BJ (cell line): Measurements from ENCODE around the gene WDFY2. TPM values are rescaled to one million over a fixed set of nuclear protein-coding genes. Genes with fewer than 3 reads are reported as not detected.

Source experiments
- CTCF ChIA-PET: fragments of 350-600 bp; formaldehyde crosslinking; extraction: SDS; loops from one replicate; lab custom pipeline; 2021; ENCODE audit warnings: antibody characterized with exemption, inconsistent platforms; lab: Yijun Ruan, JAX
- POLR2A ChIA-PET: fragments of 300-600 bp; sonication (Branson Sonifier 250); formaldehyde crosslinking; extraction: SDS; loops from one replicate; lab custom pipeline; 2021; ENCODE audit warnings: antibody characterized with exemption; lab: Charles Lee
- DNase-seq: peaks from one replicate; pipeline ENCODE4 v3.0.0-alpha.2; 2011; ENCODE audit warnings: low read depth
- H3K27me3 ChIP-seq: 2 replicates; pipeline ENCODE4 v1.6.0; 2011; ENCODE audit warnings: low read length; ENCODE audit not compliant: control insufficient read depth, insufficient read depth
- H3K36me3 ChIP-seq: 2 replicates; pipeline ENCODE4 v1.5.1; 2011; ENCODE audit warnings: low read length; ENCODE audit not compliant: control insufficient read depth, insufficient read depth
- H3K4me3 ChIP-seq: 2 replicates; pipeline ENCODE4 v1.5.1; 2011; ENCODE audit warnings: low read depth, mild to moderate bottlenecking, control low read depth, low read length
- polyA plus RNA-seq: library from polyadenylated mRNA; depleted of rRNA; stranded (reverse); fragments of >200 nt; gene quantifications from 2 replicates; pipeline ENCODE4 v1.2.3, GENCODE V29; 2011
- TF ChIP-seq, protein P1 (sequence below): IDR thresholded peaks from 2 replicates; pipeline ENCODE4 v1.5.1; 2011; ENCODE audit warnings: low read depth, mild to moderate bottlenecking, control low read depth, inconsistent platforms, low read length, moderate library complexity; ENCODE audit not compliant: insufficient read depth

Gene WDFY2
- polyA plus RNA-seq, 1 experiment, result 4.3 TPM

DNA sequence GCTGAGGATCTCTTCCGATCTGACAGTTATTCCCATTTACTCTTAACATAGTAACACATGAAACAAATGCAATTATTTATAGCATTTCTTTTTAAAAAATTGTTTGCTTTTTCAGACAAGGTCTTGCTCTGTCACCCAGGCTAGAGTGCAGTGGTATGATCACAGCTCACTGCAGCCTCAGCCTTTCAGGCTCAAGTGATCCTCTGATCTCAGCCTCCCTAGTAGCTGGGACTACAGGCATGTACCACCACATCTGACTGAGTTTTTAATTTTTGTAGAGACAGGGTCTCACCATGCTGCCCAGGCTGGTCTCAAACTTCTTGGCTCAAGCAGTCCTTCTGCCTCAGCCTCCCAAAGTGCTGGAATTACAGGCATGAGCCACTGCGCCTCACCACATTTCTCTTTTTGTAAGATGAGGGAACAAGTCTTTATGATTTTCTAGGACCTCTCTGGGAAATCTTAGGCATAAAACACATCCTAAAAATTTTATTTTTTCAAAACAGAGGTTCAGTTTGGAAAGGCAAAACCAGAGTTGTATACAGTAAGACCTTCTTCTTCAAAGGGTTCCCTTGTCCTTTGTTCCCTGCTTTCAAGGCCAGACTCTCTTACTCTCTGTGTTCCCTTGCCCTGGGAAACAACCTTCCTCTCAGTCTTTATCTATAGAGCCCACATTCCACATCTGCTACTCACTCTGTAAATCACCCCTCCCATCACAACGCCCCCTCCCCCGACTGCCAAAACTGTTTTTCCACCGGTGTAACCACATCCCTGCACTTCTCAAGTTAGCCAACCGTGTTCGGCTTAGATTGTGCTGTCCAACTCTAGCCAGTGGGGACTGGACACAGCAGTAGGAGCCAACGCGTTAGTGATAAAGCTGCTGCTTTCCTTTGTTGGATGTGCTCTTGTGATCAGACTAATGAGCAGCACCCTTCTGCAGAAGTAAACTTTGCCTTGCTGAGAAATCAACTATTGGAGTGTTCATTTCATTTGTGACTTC, 163.5 kb downstream of the WDFY2 start:
- Histone ChIP-seq H3K27me3 (no peaks in the 10 kb centered on the region), H3K4me3 (no peak overlapping the region), H3K36me3 (peaks cover 1% of the 10 kb centered on the region; the same call in 1 of the 2 replicates)
- DNase-seq, result no peak
- CTCF ChIA-PET, result no interaction called here
- TF ChIP-seq, protein P1, sequence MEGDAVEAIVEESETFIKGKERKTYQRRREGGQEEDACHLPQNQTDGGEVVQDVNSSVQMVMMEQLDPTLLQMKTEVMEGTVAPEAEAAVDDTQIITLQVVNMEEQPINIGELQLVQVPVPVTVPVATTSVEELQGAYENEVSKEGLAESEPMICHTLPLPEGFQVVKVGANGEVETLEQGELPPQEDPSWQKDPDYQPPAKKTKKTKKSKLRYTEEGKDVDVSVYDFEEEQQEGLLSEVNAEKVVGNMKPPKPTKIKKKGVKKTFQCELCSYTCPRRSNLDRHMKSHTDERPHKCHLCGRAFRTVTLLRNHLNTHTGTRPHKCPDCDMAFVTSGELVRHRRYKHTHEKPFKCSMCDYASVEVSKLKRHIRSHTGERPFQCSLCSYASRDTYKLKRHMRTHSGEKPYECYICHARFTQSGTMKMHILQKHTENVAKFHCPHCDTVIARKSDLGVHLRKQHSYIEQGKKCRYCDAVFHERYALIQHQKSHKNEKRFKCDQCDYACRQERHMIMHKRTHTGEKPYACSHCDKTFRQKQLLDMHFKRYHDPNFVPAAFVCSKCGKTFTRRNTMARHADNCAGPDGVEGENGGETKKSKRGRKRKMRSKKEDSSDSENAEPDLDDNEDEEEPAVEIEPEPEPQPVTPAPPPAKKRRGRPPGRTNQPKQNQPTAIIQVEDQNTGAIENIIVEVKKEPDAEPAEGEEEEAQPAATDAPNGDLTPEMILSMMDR, result no peak
- POLR2A ChIA-PET, result no interaction called here

DNA sequence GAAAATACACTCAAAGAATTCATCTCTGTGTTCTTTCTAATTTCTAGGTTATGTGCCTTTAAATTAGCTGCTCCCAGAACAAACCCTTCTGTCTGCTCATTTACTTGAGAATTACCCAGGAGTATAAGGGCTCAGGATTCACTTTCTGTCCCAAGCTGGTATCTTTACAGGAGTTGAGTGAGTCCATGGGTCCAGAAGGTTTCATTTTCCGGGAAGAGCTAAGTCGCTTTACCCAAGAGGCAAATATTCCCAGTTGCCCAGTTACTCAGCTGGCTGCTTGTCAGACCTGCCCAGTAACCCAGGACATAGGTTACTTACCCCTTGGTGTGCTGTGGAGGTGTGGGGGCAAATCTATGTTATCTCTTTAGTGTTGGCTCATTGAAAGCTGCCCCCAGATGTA, 172.4 kb downstream of the WDFY2 start:
- POLR2A ChIA-PET, result no interaction called here
- no peak overlapping the region for H3K4me3 ChIP-seq
- CTCF ChIA-PET, result no interaction called here
- DNase-seq, result no peak
- TF ChIP-seq, protein P1, result no peak
- H3K27me3 ChIP-seq, result no peaks in the 10 kb centered on the region
- no peaks in the 10 kb centered on the region; the same call in none of the 2 replicates for H3K36me3 ChIP-seq

DNA sequence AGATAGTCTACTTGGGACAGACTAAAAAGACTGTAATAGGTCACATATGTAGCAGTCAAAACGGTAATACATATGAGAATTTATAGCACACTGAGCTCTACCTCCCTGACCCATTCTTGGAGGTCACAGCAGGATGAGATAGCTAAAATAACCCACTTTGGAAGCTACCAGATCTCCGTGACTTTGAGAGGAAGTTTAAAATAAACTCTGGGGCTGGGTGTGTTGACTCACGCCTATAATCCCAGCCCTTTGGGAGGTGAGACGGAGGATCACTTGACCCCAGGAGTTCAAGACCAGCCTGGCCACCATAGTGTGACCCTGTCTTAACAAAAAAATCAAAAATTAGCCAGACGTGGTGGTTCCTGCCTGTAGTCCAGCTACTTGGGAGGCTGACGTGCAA, 174.4 kb downstream of the WDFY2 start:
- CTCF ChIA-PET, result interaction anchor here (0.7 to 1.5 kb wide), 4 partner anchors 15 to 309 kb away, joined by 3 to 6 read pairs (median 3); no protein-coding TSS in a partner anchor
- DNase-seq, result no peak
- TF ChIP-seq, protein P1, result no peak
- H3K27me3 ChIP-seq, result no peaks in the 10 kb centered on the region
- no peak overlapping the region for H3K4me3 ChIP-seq
- POLR2A ChIA-PET, result no interaction called here
- H3K36me3 ChIP-seq, result peaks cover 1% of the 10 kb centered on the region

DNA sequence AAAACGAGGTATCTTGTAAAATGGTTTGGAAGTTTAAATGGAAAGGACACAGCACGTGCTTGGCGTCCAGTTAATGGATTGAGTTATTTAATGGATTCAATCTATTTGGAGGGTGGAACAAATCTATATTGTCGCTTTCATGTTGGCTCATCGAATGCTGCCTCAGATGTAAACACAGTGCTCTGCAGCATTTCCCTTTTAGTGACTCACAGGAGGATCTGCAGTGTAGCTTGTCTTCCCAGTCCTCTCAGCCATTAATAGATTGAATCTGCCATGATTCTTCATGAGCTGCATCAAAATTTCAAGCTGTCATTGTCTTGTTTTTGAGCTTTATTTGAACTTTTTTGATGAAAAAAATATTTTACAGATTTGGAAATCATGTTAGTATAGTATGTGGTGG, 175.0 kb downstream of the WDFY2 start:
- DNase-seq, result no peak
- ChIA-PET CTCF (interaction anchor here (0.7 to 1.5 kb wide), 3 partner anchors 15 to 309 kb away, joined by 3 to 6 read pairs (median 3); no protein-coding TSS in a partner anchor), POLR2A (no interaction called here)
- H3K4me3 ChIP-seq, result no peak overlapping the region
- peaks cover 1% of the 10 kb centered on the region for H3K36me3 ChIP-seq
- H3K27me3 ChIP-seq, result no peaks in the 10 kb centered on the region
- TF ChIP-seq, protein P1, result no peak

DNA sequence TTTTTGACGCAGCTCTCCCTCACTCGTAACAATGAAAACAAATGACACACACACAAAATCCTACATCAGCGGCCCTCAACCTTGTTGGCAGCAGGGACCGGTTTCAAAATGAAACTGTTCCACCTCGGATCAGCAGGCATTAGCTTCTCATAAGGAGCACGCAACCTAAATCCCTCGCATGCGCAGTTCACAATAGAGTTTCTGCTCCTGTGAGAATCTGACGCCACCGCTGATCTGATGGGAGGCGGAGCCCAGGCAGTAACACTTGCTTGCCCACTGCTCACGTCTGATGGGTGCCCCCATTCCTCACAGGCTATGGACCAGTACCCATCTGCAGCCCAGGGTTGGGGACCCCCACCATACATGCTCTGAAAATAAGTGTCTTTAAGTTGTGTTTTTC, 176.3 kb downstream of the WDFY2 start:
- H3K4me3 ChIP-seq, result no peak overlapping the region
- TF ChIP-seq, protein P1, result no peak
- ChIA-PET CTCF (interaction anchor here (0.9 to 1.0 kb wide), 2 partner anchors 19 to 36 kb away, joined by 3 read pairs; no protein-coding TSS in a partner anchor), POLR2A (no interaction called here)
- no peak for DNase-seq
- no peaks in the 10 kb centered on the region for H3K27me3 ChIP-seq
- peaks cover 1% of the 10 kb centered on the region for H3K36me3 ChIP-seq
